Measurements from ENCODE around the gene ABHD14A.

DNA sequence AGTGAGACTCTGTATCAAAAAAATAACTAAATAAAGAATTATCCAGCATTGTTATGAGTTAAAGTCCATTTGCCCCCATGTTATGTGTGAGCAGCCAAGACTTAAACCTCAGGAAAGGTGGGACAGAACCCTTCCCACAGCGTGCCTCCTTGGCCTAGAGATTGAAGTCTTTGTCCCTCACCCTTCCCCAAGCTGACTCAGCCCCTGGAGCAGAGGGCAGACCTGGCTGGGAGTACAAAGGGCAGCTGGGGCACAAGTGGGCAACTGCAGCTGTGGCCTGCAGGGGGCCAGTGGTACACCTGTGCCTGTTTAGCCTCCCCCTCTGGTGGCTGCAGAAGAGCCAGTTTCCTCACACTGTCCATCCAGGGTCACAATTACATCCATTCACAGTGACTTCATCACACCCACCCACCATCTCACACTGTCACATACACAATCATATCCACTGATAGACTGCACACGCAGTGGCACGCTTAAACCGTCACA lies 7.5 kb downstream of the ABHD14A start:
- no peak for TF ChIP-seq EP300 (IDR thresholded peaks at IDR 0.05)
- TF ChIP-seq POLR2A (IDR thresholded peaks at IDR 0.05) = no peak
- TF ChIP-seq, protein P1, sequence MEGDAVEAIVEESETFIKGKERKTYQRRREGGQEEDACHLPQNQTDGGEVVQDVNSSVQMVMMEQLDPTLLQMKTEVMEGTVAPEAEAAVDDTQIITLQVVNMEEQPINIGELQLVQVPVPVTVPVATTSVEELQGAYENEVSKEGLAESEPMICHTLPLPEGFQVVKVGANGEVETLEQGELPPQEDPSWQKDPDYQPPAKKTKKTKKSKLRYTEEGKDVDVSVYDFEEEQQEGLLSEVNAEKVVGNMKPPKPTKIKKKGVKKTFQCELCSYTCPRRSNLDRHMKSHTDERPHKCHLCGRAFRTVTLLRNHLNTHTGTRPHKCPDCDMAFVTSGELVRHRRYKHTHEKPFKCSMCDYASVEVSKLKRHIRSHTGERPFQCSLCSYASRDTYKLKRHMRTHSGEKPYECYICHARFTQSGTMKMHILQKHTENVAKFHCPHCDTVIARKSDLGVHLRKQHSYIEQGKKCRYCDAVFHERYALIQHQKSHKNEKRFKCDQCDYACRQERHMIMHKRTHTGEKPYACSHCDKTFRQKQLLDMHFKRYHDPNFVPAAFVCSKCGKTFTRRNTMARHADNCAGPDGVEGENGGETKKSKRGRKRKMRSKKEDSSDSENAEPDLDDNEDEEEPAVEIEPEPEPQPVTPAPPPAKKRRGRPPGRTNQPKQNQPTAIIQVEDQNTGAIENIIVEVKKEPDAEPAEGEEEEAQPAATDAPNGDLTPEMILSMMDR (IDR thresholded peaks at IDR 0.05) = peak in 1 of 3 donors; percentile 27

All from ovary (tissue), 3 donors.